Type B pancreatic cell (in vitro differentiated cells): Measurements from ENCODE around the gene MPPED1. TPM values are rescaled to one million over a fixed set of nuclear protein-coding genes. Genes with fewer than 3 reads are reported as not detected.
A peak's percentile ranks its signal among the peaks of the same experiment; 100 is the strongest.

Experiments used
- DNase-seq: peaks from one replicate; pipeline ENCODE4 v3.0.0; 2021; ENCODE audit warnings: mixed read lengths; ENCODE audit not compliant: unreplicated experiment; ENCODE audit errors: extremely low spot score
- H3K27ac Mint-ChIP-seq: 2 replicates; pipeline ENCODE4 v1.8.0; 2021; ENCODE audit warnings: mild to moderate bottlenecking, mixed read lengths
- H3K27me3 Mint-ChIP-seq: 2 replicates; pipeline ENCODE4 v1.8.0; 2021; ENCODE audit warnings: mixed read lengths
- H3K36me3 Mint-ChIP-seq: 2 replicates; pipeline ENCODE4 v1.8.0; 2021; ENCODE audit warnings: mixed read lengths
- H3K4me1 Mint-ChIP-seq: one replicate; pipeline ENCODE4 v1.8.0; 2021; ENCODE audit warnings: mixed read lengths; ENCODE audit not compliant: unreplicated experiment
- H3K4me3 Mint-ChIP-seq: 2 replicates; pipeline ENCODE4 v1.8.0; 2021; ENCODE audit warnings: mild to moderate bottlenecking, mixed read lengths
- H3K9me3 Mint-ChIP-seq: 2 replicates; pipeline ENCODE4 v1.8.0; 2021; ENCODE audit warnings: mixed read lengths
- CTCF ChIP-seq: fragments of 200-600 bp; sonication (generic); conservative IDR thresholded peaks from 2 replicates; pipeline ENCODE4 v1.5.0; 2021; ENCODE audit warnings: antibody characterized with exemption, mild to moderate bottlenecking
- total RNA-seq: library from RNA; stranded (reverse); gene quantifications from 2 replicates; pipeline ENCODE4 v1.2.1, GENCODE V29; 2021; ENCODE audit warnings: low replicate concordance

The MPPED1 gene
- total RNA-seq, 1 donor from 2014 or later: 1.2 TPM

GRCh38 chr22:43408009-43408408 is 3.8 kb upstream of the MPPED1 start:
- H3K4me3 Mint-ChIP-seq: peak overlapping the region; percentile 19
- no peak for TF ChIP-seq CTCF
- no peaks in the 10 kb centered on the region for H3K36me3 Mint-ChIP-seq
- no peak for DNase-seq
- no peak overlapping the region for H3K27ac Mint-ChIP-seq
- H3K4me1 Mint-ChIP-seq: peaks cover 6% of the 10 kb centered on the region
- H3K9me3 Mint-ChIP-seq: no peaks in the 10 kb centered on the region
- H3K27me3 Mint-ChIP-seq: peaks cover 43% of the 10 kb centered on the region

- TF ChIP-seq CTCF: no peak
- H3K27me3 Mint-ChIP-seq: peaks cover 53% of the 10 kb centered on the region
- H3K27ac Mint-ChIP-seq: no peak overlapping the region
- no peak for DNase-seq
- H3K4me3 Mint-ChIP-seq: no peak overlapping the region
- H3K9me3 Mint-ChIP-seq: no peaks in the 10 kb centered on the region
- H3K4me1 Mint-ChIP-seq: peaks cover 14% of the 10 kb centered on the region
- no peaks in the 10 kb centered on the region for H3K36me3 Mint-ChIP-seq
Observed at GRCh38 chr22:43409046-43409445, 2.8 kb upstream of the MPPED1 start.

GRCh38 chr22:43409800-43410199 is 2.0 kb upstream of the MPPED1 start:
- Mint-ChIP-seq H3K27me3 (peaks cover 56% of the 10 kb centered on the region), H3K4me3 (peak overlapping the region; percentile 76), H3K9me3 (no peaks in the 10 kb centered on the region), H3K27ac (no peak overlapping the region), H3K36me3 (no peaks in the 10 kb centered on the region), H3K4me1 (peaks cover 14% of the 10 kb centered on the region)
- TF ChIP-seq CTCF: no peak
- no peak for DNase-seq

GRCh38 chr22:43411040-43411868 is 560 bp upstream of the MPPED1 start:
- TF ChIP-seq CTCF: no peak
- Mint-ChIP-seq H3K4me3 (peak overlapping the region; percentile 38), H3K4me1 (peaks cover 20% of the 10 kb centered on the region), H3K27me3 (peaks cover 71% of the 10 kb centered on the region), H3K27ac (no peak overlapping the region), H3K9me3 (no peaks in the 10 kb centered on the region), H3K36me3 (no peaks in the 10 kb centered on the region)
- no peak for DNase-seq

GRCh38 chr22:43412808-43413795 is 1.3 kb downstream of the MPPED1 start:
- TF ChIP-seq CTCF: no peak
- H3K27me3 Mint-ChIP-seq: peaks cover 85% of the 10 kb centered on the region
- H3K36me3 Mint-ChIP-seq: no peaks in the 10 kb centered on the region
- no peak for DNase-seq
- H3K9me3 Mint-ChIP-seq: no peaks in the 10 kb centered on the region
- H3K27ac Mint-ChIP-seq: peak overlapping the region; percentile 3
- H3K4me1 Mint-ChIP-seq: peaks cover 20% of the 10 kb centered on the region
- peak overlapping the region; percentile 88 for H3K4me3 Mint-ChIP-seq
